HepG2 (cell line): ENCODE data around the gene PTPRCAP. TPM values are rescaled to one million over a fixed set of nuclear protein-coding genes. Genes with fewer than 3 reads are reported as not detected.

ENCODE experiments used
- BCL6 ChIP-seq: IDR thresholded peaks from 2 replicates; pipeline ENCODE4 v1.6.1; 2016; ENCODE audit warnings: missing genetic modification reagents, missing compliant biosample characterization
- CC2D1A ChIP-seq: sonication (generic); formaldehyde crosslinking; IDR thresholded peaks from 2 replicates; pipeline ENCODE4 v1.8.1; 2023; ENCODE audit warnings: mild to moderate bottlenecking, missing genetic modification reagents
- CENPX ChIP-seq: sonication (generic); formaldehyde crosslinking; IDR thresholded peaks from 2 replicates; pipeline ENCODE4 v1.9.0; 2021; ENCODE audit warnings: mild to moderate bottlenecking, missing genetic modification reagents, moderate library complexity
- GATAD2A ChIP-seq: IDR thresholded peaks from 2 replicates; pipeline ENCODE4 v1.6.1; 2016
- HNF4G ChIP-seq, 2 experiments: sonication (generic) in 1 of 2; formaldehyde crosslinking in 1 of 2; IDR thresholded peaks; 2 replicates each; pipeline versions ENCODE4 v1.4.0 to v1.6.1; 2011 to 2020; ENCODE audit warnings: borderline replicate concordance in 2 of 2, low read depth in 2 of 2, mild to moderate bottlenecking in 2 of 2, low read length in 1 of 2, missing genetic modification reagents in 1 of 2, moderate library complexity in 1 of 2
- MED8 ChIP-seq: sonication (generic); formaldehyde crosslinking; IDR thresholded peaks from 2 replicates; pipeline ENCODE4 v1.8.1; 2023; ENCODE audit warnings: mild to moderate bottlenecking, missing genetic modification reagents; ENCODE audit not compliant: insufficient replicate concordance
- MXD4 ChIP-seq: IDR thresholded peaks from 2 replicates; pipeline ENCODE4 v1.6.1; 2016; ENCODE audit warnings: mild to moderate bottlenecking, missing biosample characterization, missing genetic modification reagents
- MYNN ChIP-seq: sonication (generic); formaldehyde crosslinking; IDR thresholded peaks from 2 replicates; pipeline ENCODE4 v1.4.0; 2020; ENCODE audit warnings: mild to moderate bottlenecking, low read depth, missing genetic modification reagents
- PRMT3 ChIP-seq: sonication (generic); formaldehyde crosslinking; IDR thresholded peaks from 2 replicates; pipeline ENCODE4 v1.8.1; 2022; ENCODE audit warnings: low read depth, mild to moderate bottlenecking, moderate library complexity, missing genetic modification reagents, borderline replicate concordance
- PRPF4 ChIP-seq: fragments of 200-400 bp; formaldehyde crosslinking; IDR thresholded peaks from 2 replicates; pipeline ENCODE4 v1.6.1; 2016; ENCODE audit warnings: low read length, low read depth; ENCODE audit not compliant: poor library complexity, severe bottlenecking
- TBL1XR1 ChIP-seq: fragments of 150-350 bp; IDR thresholded peaks from 2 replicates; pipeline ENCODE4 v1.6.1; 2014; ENCODE audit warnings: borderline replicate concordance, low read length; ENCODE audit not compliant: partially characterized antibody
- ZNF10 ChIP-seq: sonication (generic); formaldehyde crosslinking; IDR thresholded peaks from 2 replicates; pipeline ENCODE4 v1.4.0; 2020; ENCODE audit warnings: mild to moderate bottlenecking, low read depth, missing genetic modification reagents, borderline replicate concordance
- ZNF556 ChIP-seq: sonication (generic); formaldehyde crosslinking; IDR thresholded peaks from 2 replicates; pipeline ENCODE4 v1.4.0; 2020; ENCODE audit warnings: mild to moderate bottlenecking, missing genetic modification reagents, borderline replicate concordance
- ZNF614 ChIP-seq: IDR thresholded peaks from 2 replicates; pipeline ENCODE4 v1.6.1; 2018; ENCODE audit warnings: missing biosample characterization, missing genetic modification reagents, inconsistent platforms, borderline replicate concordance
- ZNF720 ChIP-seq: sonication (generic); formaldehyde crosslinking; IDR thresholded peaks from 2 replicates; pipeline ENCODE4 v1.4.0; 2020; ENCODE audit warnings: missing genetic modification reagents
- polyA plus RNA-seq, 8 experiments: library from polyadenylated mRNA; depleted of rRNA in 3 of 8; stranded (reverse) in 7 of 8; unstranded in 1 of 8; fragments of >200 nt; fragmentation: Illumina TruSeq in 4 of 8; extraction: Trizol in 4 of 8; gene quantifications; 2 replicates each; pipeline versions ENCODE4 v1.2.1 to v1.2.3, GENCODE V29; 2011 to 2016; ENCODE audit warnings: low read depth in 4 of 8, missing spikeins in 1 of 8, mixed read lengths in 1 of 8; ENCODE audit not compliant: insufficient read depth in 1 of 8
- total RNA-seq, 5 experiments: library from RNA; depleted of rRNA; stranded (reverse); fragments of >200 nt; fragmentation: Illumina TruSeq; extraction: Trizol; gene quantifications; 2 replicates each; pipeline ENCODE4 v1.2.3, GENCODE V29; 2016; ENCODE audit warnings: low read depth in 1 of 5
- TF ChIP-seq, protein P1 (sequence below): sonication (generic); IDR thresholded peaks from 2 replicates; pipeline ENCODE4 v1.6.1; 2016; ENCODE audit warnings: low read depth, borderline replicate concordance
- TF ChIP-seq, protein P2 (sequence below): sonication (generic); formaldehyde crosslinking; IDR thresholded peaks from 2 replicates; pipeline ENCODE4 v1.5.0; 2020; ENCODE audit warnings: missing genetic modification reagents
- TF ChIP-seq, protein P3 (sequence below): sonication (generic); formaldehyde crosslinking; IDR thresholded peaks from 2 replicates; pipeline ENCODE4 v1.8.0; 2022; ENCODE audit warnings: missing genetic modification reagents, mild to moderate bottlenecking, moderate library complexity, borderline replicate concordance
- TF ChIP-seq, protein P4 (sequence below): sonication (generic); formaldehyde crosslinking; IDR thresholded peaks from 2 replicates; pipeline ENCODE4 v1.5.0; 2020; ENCODE audit warnings: mild to moderate bottlenecking, missing genetic modification reagents

Gene PTPRCAP
- total and polyA plus RNA-seq, 2 of the 13 experiments (the other 11 are each of a cell fraction or from before 2014, with no cell fraction given) = 0.60 to 0.70 TPM

DNA sequence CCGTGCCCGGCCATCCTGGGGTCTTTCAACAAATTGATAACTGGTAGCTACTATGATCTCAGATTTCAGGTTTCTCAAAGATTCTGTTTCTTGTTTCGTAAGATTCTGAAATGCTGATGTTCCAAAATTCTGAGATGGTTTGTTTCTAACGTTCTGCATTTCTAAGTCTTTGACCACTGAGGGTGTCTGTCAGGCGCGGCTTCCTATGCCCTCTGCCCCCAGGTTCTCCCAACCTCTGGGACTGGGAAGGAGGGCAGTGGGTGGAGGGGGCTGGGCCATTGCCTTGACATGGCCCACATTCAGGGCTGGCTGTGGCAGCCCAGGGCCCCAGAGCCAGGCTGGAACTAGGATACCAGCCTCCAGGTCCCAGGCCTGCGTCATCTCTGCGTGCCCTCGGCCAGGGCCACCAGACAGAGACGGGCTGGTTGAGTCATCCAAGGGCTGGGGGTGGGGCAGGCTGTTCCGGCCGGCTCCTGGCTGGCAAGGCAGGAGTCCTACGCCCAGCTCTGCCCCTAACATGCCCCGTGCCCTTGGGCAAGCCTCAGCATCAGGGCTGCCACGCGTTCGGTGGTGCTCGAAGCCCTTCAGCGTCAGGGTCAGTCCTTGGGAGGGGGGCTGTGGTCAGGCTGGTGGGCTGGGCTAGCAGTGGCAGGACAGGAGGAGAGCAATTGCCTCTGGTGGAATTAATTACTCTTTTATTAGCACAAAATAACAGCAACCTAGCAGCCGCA lies 26.4 kb upstream of the PTPRCAP start (continued):
- TF ChIP-seq TBL1XR1 (no peak), GATAD2A (peak; percentile 36; the same call in 1 of the 2 replicates), CENPX (CRISPR knock-in tag) (no peak), CC2D1A (CRISPR knock-in tag) (0 out of 2 replicates have a peak, but pooled peaks have one; percentile 40), MED8 (no peak), ZNF614 (no peak), PRPF4 (no peak), PRMT3 (CRISPR knock-in tag) (no peak), ZNF10 (CRISPR knock-in tag) (no peak), MYNN (CRISPR knock-in tag) (no peak), ZNF720 (CRISPR knock-in tag) (no peak), HNF4G (IDR thresholded peaks at IDR 0.05; ENCODE audit: borderline replicate concordance, low read depth, low read length) (no peak), HNF4G (CRISPR knock-in tag; IDR thresholded peaks at IDR 0.05; ENCODE audit: borderline replicate concordance, low read depth) (0 out of 2 replicates have a peak, but pooled peaks have one; percentile 51), BCL6 (no peak; the same call in 1 of the 2 replicates), MXD4 (CRISPR knock-in tag) (peak; percentile 34; the same call in 1 of the 2 replicates), ZNF556 (CRISPR knock-in tag) (no peak)
- TF ChIP-seq, protein P1, sequence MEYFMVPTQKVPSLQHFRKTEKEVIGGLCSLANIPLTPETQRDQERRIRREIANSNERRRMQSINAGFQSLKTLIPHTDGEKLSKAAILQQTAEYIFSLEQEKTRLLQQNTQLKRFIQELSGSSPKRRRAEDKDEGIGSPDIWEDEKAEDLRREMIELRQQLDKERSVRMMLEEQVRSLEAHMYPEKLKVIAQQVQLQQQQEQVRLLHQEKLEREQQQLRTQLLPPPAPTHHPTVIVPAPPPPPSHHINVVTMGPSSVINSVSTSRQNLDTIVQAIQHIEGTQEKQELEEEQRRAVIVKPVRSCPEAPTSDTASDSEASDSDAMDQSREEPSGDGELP = peak; percentile 39; the same call in 1 of the 2 replicates
- TF ChIP-seq, protein P2, sequence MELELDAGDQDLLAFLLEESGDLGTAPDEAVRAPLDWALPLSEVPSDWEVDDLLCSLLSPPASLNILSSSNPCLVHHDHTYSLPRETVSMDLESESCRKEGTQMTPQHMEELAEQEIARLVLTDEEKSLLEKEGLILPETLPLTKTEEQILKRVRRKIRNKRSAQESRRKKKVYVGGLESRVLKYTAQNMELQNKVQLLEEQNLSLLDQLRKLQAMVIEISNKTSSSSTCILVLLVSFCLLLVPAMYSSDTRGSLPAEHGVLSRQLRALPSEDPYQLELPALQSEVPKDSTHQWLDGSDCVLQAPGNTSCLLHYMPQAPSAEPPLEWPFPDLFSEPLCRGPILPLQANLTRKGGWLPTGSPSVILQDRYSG (CRISPR knock-in tag) = no peak
- TF ChIP-seq, protein P3, sequence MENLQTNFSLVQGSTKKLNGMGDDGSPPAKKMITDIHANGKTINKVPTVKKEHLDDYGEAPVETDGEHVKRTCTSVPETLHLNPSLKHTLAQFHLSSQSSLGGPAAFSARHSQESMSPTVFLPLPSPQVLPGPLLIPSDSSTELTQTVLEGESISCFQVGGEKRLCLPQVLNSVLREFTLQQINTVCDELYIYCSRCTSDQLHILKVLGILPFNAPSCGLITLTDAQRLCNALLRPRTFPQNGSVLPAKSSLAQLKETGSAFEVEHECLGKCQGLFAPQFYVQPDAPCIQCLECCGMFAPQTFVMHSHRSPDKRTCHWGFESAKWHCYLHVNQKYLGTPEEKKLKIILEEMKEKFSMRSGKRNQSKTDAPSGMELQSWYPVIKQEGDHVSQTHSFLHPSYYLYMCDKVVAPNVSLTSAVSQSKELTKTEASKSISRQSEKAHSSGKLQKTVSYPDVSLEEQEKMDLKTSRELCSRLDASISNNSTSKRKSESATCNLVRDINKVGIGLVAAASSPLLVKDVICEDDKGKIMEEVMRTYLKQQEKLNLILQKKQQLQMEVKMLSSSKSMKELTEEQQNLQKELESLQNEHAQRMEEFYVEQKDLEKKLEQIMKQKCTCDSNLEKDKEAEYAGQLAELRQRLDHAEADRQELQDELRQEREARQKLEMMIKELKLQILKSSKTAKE (CRISPR knock-in tag) = peak; percentile 35; the same call in 1 of the 2 replicates
- TF ChIP-seq, protein P4, sequence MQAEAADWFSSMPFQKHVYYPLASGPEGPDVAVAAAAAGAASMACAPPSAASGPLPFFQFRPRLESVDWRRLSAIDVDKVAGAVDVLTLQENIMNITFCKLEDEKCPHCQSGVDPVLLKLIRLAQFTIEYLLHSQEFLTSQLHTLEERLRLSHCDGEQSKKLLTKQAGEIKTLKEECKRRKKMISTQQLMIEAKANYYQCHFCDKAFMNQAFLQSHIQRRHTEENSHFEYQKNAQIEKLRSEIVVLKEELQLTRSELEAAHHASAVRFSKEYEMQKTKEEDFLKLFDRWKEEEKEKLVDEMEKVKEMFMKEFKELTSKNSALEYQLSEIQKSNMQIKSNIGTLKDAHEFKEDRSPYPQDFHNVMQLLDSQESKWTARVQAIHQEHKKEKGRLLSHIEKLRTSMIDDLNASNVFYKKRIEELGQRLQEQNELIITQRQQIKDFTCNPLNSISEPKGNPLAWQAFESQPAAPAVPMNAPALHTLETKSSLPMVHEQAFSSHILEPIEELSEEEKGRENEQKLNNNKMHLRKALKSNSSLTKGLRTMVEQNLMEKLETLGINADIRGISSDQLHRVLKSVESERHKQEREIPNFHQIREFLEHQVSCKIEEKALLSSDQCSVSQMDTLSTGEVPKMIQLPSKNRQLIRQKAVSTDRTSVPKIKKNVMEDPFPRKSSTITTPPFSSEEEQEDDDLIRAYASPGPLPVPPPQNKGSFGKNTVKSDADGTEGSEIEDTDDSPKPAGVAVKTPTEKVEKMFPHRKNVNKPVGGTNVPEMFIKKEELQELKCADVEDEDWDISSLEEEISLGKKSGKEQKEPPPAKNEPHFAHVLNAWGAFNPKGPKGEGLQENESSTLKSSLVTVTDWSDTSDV (CRISPR knock-in tag) = peak; percentile 84; the same call in 1 of the 2 replicates
